Left lung (tissue), 10 donors: ENCODE measurements around the gene FAHD1. TPM values are rescaled to one million over a fixed set of nuclear protein-coding genes. Genes with fewer than 3 reads are reported as not detected.

Experiments
- ATAC-seq: fragments of 200-7000 bp; cut with Tn5 transposase; one replicate; pipeline ENCODE4 v1.9.1; 2020; ENCODE audit warnings: moderate library complexity
- DNase-seq, 4 donors: peaks; one replicate each; pipeline ENCODE4 v3.0.0-alpha.2; 2013 to 2020
- H3K27ac ChIP-seq, 2 donors: fragments of 200-600 bp; sonication (generic) in 1 of 2; one replicate each; pipeline versions ENCODE4 v1.5.0 to v1.8.0; 2020 to 2021
- H3K27me3 ChIP-seq, 2 donors: fragments of 200-600 bp; sonication (generic) in 1 of 2; one replicate each; pipeline versions ENCODE4 v1.5.0 to v1.8.0; 2020 to 2021
- H3K36me3 ChIP-seq, 2 donors: fragments of 200-600 bp; sonication (generic) in 1 of 2; one replicate each; pipeline versions ENCODE4 v1.5.0 to v1.8.0; 2020 to 2021
- H3K4me1 ChIP-seq, 2 donors: fragments of 200-600 bp; one replicate each; pipeline ENCODE4 v1.8.0; 2021
- H3K4me3 ChIP-seq, 2 donors: fragments of 200-600 bp; sonication (generic) in 1 of 2; one replicate each; pipeline versions ENCODE4 v1.5.0 to v1.8.0; 2020 to 2021; ENCODE audit warnings: mild to moderate bottlenecking in 1 of 2
- H3K9me3 ChIP-seq, 2 donors: fragments of 200-600 bp; sonication (generic) in 1 of 2; one replicate each; pipeline versions ENCODE4 v1.5.0 to v1.8.0; 2020 to 2021
- intact Hi-C, 2 donors: fragments of 100-400 bp; cut with DNase I; formaldehyde crosslinking; loops; one replicate each; pipeline versions ENCODE4 v1.11.2 to v1.14.2; 2022
- polyA plus RNA-seq, 6 donors: library from polyadenylated mRNA; unstranded; fragments of 120-200 nt; gene quantifications; one replicate each; pipeline ENCODE4 v1.2.1, GENCODE V29; 2013; ENCODE audit not compliant: insufficient read length in 6 of 6
- total RNA-seq, 2 donors: library from RNA; stranded (reverse); fragmentation: NEBNext Ultra II Directional; extraction: Animal tissue kit (Norgen Biotek cat#: 25700); gene quantifications; one replicate each; pipeline ENCODE4 v1.2.1, GENCODE V29; 2021
- TF ChIP-seq, protein P1 (sequence below), 2 donors: fragments of 200-600 bp; sonication (generic) in 1 of 2; IDR thresholded peaks; one replicate each; pipeline versions ENCODE4 v1.5.0 to v1.8.0; 2021; ENCODE audit warnings: antibody characterized with exemption in 2 of 2
- donor health status: DM: no; HTN: yes; CAD: no.
- donor health status: DM: no; HTN: no; CAD: no.

The FAHD1 gene
- total and polyA plus RNA-seq, 8 donors = 17.4 to 23.2 (median 19.9) TPM

DNA sequence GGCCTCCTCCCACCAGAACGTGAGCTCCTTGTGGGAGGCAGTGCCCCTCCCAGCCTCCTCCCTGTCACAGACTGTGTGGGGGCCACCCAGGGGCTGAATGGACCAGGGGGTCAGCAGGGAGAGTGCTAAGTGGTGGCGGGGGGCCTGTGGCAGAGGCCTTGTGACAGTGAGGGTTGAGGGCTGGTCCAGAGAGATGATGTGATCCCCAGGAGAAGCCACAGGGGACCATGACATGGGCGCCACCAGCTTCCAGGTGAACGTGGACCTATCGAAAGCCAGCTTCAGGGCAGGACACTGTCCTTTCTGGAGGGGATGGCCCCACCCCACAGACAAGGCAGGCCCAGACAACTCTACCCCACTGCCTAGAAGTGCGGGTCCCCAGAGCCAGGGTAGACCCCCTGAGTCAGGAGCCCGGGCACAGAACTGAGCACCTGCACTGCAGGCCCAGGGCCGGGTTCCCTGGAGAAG is 47.7 kb upstream of the FAHD1 start:
- Histone ChIP-seq H3K27me3 (no peaks in the 10 kb centered on the region), H3K27ac (no peak overlapping the region), H3K9me3 (no peaks in the 10 kb centered on the region), H3K4me3 (no peak overlapping the region), H3K36me3 (peaks cover 0 to 50% of the 10 kb centered on the region in 2 donors), H3K4me1 (peaks cover 12 to 35% of the 10 kb centered on the region in 2 donors)
- no peak for ATAC-seq
- TF ChIP-seq, protein P1, sequence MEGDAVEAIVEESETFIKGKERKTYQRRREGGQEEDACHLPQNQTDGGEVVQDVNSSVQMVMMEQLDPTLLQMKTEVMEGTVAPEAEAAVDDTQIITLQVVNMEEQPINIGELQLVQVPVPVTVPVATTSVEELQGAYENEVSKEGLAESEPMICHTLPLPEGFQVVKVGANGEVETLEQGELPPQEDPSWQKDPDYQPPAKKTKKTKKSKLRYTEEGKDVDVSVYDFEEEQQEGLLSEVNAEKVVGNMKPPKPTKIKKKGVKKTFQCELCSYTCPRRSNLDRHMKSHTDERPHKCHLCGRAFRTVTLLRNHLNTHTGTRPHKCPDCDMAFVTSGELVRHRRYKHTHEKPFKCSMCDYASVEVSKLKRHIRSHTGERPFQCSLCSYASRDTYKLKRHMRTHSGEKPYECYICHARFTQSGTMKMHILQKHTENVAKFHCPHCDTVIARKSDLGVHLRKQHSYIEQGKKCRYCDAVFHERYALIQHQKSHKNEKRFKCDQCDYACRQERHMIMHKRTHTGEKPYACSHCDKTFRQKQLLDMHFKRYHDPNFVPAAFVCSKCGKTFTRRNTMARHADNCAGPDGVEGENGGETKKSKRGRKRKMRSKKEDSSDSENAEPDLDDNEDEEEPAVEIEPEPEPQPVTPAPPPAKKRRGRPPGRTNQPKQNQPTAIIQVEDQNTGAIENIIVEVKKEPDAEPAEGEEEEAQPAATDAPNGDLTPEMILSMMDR (IDR thresholded peaks at IDR 0.05) = no peak
- intact Hi-C loops = no loop called here
- DNase-seq = no peak

DNA sequence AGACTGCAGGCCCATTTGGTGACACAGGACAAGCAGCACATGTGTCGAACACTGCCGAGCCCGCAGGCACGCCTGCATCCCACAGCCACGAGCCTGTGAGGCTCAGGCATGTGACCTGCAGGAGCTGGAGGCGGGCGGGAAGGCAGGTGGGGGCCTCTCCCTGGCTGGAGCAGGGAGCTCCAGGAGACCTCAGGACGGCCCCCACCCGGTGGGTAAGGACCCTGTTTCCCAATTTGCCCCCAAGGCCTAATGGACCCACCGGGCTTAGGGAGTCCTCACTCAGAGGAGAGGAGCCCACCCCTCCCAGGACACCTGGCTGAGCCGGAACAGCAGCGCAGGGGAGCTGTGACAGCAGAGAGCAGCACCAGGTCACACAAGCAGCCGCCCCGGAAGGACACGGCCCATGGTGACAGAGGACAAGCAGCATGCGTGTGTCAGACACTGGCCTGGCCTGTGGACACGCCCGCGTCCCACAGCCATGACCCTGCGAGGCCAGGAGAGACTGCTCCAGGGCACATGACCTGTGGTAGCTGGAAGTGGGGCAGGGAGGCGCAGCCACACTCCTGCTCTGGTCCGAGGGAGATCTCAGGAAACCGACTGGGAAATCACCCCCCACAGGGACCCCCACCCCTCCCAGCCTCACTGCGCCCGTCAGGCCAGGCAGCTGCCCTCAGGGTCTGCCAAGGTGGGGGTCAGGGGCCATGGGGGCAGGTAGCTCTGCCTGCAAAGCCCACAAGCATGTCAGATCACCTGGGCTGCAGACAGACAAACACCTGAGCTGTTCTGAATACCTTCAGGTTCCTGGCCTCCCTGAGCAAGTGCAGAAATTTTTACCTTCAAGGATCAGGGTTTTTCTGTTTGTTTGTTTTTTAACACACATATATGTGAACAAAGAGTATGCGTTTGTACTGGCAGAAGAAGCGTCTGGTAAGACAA is 47.0 kb upstream of the FAHD1 start:
- DNase-seq = no peak
- ATAC-seq = no peak
- no peaks in the 10 kb centered on the region for H3K27me3 ChIP-seq
- H3K4me1 ChIP-seq = peaks cover 8 to 35% of the 10 kb centered on the region in 2 donors
- H3K27ac ChIP-seq = no peak overlapping the region
- TF ChIP-seq, protein P1 (IDR thresholded peaks at IDR 0.05) = no peak
- H3K36me3 ChIP-seq = peaks cover 0 to 47% of the 10 kb centered on the region in 2 donors
- H3K9me3 ChIP-seq = no peaks in the 10 kb centered on the region
- intact Hi-C loops = no loop called here
- H3K4me3 ChIP-seq = no peak overlapping the region

DNA sequence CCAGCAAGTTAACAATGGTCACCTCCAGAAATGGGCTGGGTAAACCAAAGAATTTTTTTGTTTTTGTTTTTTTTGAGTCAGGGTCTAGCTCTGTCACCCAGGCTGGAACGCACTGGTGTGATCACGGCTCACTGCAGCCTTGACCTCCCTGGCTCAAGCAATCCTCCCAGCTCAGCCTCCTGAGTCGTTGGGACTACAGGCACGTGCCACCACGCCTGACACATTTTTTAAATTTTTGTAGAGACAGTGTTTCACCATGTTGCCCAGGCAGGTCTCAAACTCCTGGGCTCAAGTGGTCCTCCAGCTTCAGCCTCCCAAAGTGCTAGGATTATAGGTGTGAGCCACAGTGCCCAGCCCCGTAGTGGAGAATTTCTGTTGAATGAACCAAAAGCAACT is 46.3 kb upstream of the FAHD1 start:
- Histone ChIP-seq H3K36me3 (peaks cover 0 to 41% of the 10 kb centered on the region in 2 donors), H3K9me3 (no peaks in the 10 kb centered on the region), H3K27me3 (no peaks in the 10 kb centered on the region), H3K4me3 (no peak overlapping the region), H3K27ac (no peak overlapping the region), H3K4me1 (peaks cover 8 to 35% of the 10 kb centered on the region in 2 donors)
- TF ChIP-seq, protein P1 (IDR thresholded peaks at IDR 0.05) = no peak
- intact Hi-C loops = no loop called here
- ATAC-seq = no peak
- no peak for DNase-seq

DNA sequence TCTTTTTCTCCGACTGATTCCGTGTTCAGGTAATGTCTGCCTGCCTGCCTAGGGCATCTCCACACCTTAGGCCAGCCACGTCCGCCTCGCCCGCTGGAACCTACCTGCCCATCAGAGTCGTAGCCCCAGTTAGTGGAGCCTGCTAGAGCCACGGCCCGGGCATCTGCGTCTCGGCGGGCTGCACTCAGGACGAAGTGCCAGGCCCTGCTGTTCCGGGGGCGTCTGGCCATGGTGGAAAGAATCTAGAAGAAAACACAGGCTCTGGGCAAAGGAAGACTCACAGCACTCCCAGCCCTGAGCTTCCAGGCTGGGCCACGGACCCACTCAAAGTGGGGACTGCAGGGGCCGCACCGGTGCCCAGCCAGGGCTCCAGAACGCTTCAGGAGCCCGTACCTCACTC is 45.8 kb upstream of the FAHD1 start:
- no peak for ATAC-seq
- Histone ChIP-seq H3K4me3 (peak overlapping the region; percentile 81 to 87), H3K36me3 (peaks cover 0 to 41% of the 10 kb centered on the region in 2 donors), H3K9me3 (no peaks in the 10 kb centered on the region), H3K4me1 (peaks cover 8 to 39% of the 10 kb centered on the region in 2 donors), H3K27me3 (no peaks in the 10 kb centered on the region), H3K27ac (peak overlapping the region in 1 of 2 donors; percentile 88)
- DNase-seq = peak in 1 of 4 donors; percentile 14
- TF ChIP-seq, protein P1 (IDR thresholded peaks at IDR 0.05) = no peak
- intact Hi-C loops = no loop called here

DNA sequence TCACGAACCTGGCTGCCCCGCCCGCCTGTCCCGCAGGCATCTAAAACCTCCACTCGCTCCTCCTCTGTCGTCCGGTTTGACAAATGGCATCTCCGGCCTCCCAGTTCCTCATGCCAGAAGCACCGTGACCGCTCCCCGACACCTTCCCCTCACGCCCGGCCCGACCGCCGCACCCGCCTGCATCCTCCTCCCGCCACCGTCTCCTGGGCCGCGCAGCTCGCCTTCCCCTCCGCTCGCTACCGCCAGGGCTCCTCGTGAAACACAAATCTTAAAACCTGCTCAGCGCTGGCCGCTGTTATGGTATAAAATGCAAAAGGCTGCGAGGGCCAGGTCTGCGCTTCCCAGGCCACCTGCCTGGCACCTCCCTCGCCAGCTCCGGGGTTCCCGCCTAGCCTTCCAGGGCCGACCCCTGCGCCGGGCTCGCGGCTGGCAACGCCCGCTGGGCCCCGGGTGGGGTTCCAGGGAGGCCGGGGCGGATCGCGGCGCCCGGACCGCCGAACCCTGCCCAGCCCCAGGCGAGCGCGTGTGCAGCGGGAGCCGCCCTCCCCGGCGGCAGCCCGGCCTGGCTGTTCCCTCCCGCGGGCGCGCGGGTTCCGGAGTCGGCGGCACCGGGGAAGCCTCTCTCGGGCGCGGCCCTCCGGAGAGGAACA is 45.1 kb upstream of the FAHD1 start:
- Histone ChIP-seq H3K27ac (peak overlapping the region; percentile 66 to 88), H3K27me3 (no peaks in the 10 kb centered on the region), H3K9me3 (no peaks in the 10 kb centered on the region), H3K36me3 (peaks cover 0 to 41% of the 10 kb centered on the region in 2 donors), H3K4me1 (peaks cover 8 to 39% of the 10 kb centered on the region in 2 donors), H3K4me3 (peak overlapping the region; percentile 81 to 87)
- ATAC-seq = peak; percentile 4
- DNase-seq = peak in 2 of 4 donors; percentile 35 to 85
- TF ChIP-seq, protein P1 (IDR thresholded peaks at IDR 0.05) = no peak
- intact Hi-C loops = no loop called here
